PC-3 (cell line): Measurements from ENCODE around the gene B4GALT2. TPM values are rescaled to one million over a fixed set of nuclear protein-coding genes. Genes with fewer than 3 reads are reported as not detected.

Experiments
- ATAC-seq: fragments of 200-7000 bp; cut with Tn5 transposase; 2 replicates; pipeline ENCODE4 v1.9.1; 2020; ENCODE audit warnings: mild to moderate bottlenecking, moderate library complexity
- BruUV-seq: library from RNA; stranded (reverse); fragments of 400-500 nt; replicated peaks from 2 replicates; lab custom pipeline; 2021; lab: Mats Ljungman, UMichigan
- CTCF ChIA-PET: fragments of 300-600 bp; sonication (Branson Sonifier 250); formaldehyde crosslinking; loops from one replicate; lab custom pipeline; 2022; ENCODE audit warnings: antibody characterized with exemption; lab: Charles Lee
- POLR2A ChIA-PET: fragments of 300-600 bp; sonication (Branson Sonifier 250); formaldehyde crosslinking; loops from one replicate; lab custom pipeline; 2022; ENCODE audit warnings: antibody characterized with exemption; ENCODE audit not compliant: unreplicated experiment; lab: Charles Lee
- DNase-seq: peaks from one replicate; pipeline ENCODE4 v3.0.0-alpha.2; 2015
- H2AFZ ChIP-seq: fragments of 300-600 bp; sonication (generic); 2 replicates; pipeline ENCODE4 v1.6.0; 2016; ENCODE audit warnings: antibody characterized with exemption, low read length
- H3F3A ChIP-seq: fragments of 300-600 bp; sonication (generic); one replicate; pipeline ENCODE4 v1.6.0; 2017; ENCODE audit warnings: antibody characterized with exemption, low read length, control low read depth, mild to moderate bottlenecking; ENCODE audit not compliant: unreplicated experiment
- H3K27ac ChIP-seq: fragments of 300-600 bp; sonication (generic); 2 replicates; pipeline ENCODE4 v1.5.1; 2016; ENCODE audit warnings: mild to moderate bottlenecking, low read length
- H3K27me3 ChIP-seq: fragments of 300-600 bp; sonication (generic); 2 replicates; pipeline ENCODE4 v1.6.1; 2016; ENCODE audit warnings: low read length, mixed read lengths
- H3K36me3 ChIP-seq: fragments of 300-600 bp; sonication (generic); 2 replicates; pipeline ENCODE4 v1.6.1; 2016; ENCODE audit warnings: low read depth, mixed run types, low read length, mixed read lengths
- H3K4me1 ChIP-seq: fragments of 300-600 bp; sonication (generic); 2 replicates; pipeline ENCODE4 v1.5.1; 2016; ENCODE audit warnings: low read length; ENCODE audit not compliant: insufficient read depth
- H3K4me2 ChIP-seq: fragments of 300-600 bp; sonication (generic); 2 replicates; pipeline ENCODE4 v1.6.0; 2016; ENCODE audit warnings: low read length
- H3K4me3 ChIP-seq: fragments of 300-600 bp; sonication (generic); 2 replicates; pipeline ENCODE4 v1.5.1; 2016; ENCODE audit warnings: mild to moderate bottlenecking, low read length, mixed read lengths
- H3K79me2 ChIP-seq: fragments of 300-600 bp; sonication (generic); 2 replicates; pipeline ENCODE4 v1.6.1; 2017; ENCODE audit warnings: low read length, mixed read lengths
- H3K9ac ChIP-seq: fragments of 300-600 bp; sonication (generic); 2 replicates; pipeline ENCODE4 v1.6.0; 2016; ENCODE audit warnings: mild to moderate bottlenecking, low read length
- H3K9me2 ChIP-seq: fragments of 300-600 bp; sonication (generic); replicated peaks from 2 replicates; pipeline ENCODE4 v1.6.1; 2016; ENCODE audit warnings: mixed run types, low read length, mixed read lengths
- H3K9me3 ChIP-seq: fragments of 300-600 bp; sonication (generic); 2 replicates; pipeline ENCODE4 v1.6.1; 2016; ENCODE audit warnings: low read length, mixed read lengths
- H4K20me1 ChIP-seq: fragments of 300-600 bp; sonication (generic); 2 replicates; pipeline ENCODE4 v1.6.1; 2016; ENCODE audit warnings: low read length, mixed read lengths
- EZH2 ChIP-seq: fragments of 300-600 bp; sonication (generic); IDR thresholded peaks from one replicate; pipeline ENCODE4 v1.6.1; 2017; ENCODE audit warnings: antibody characterized with exemption, mild to moderate bottlenecking, low read length; ENCODE audit not compliant: unreplicated experiment
- EZH2phosphoT487 ChIP-seq: fragments of 300-600 bp; sonication (generic); IDR thresholded peaks from 2 replicates; pipeline ENCODE4 v1.6.1; 2018; ENCODE audit warnings: mild to moderate bottlenecking, antibody characterized with exemption, low read length, borderline replicate concordance
- intact Hi-C: fragments of 100-400 bp; cut with micrococcal nuclease; formaldehyde crosslinking; loops from 2 replicates; pipeline ENCODE4 v1.9.0; 2023
- total RNA-seq: library from RNA; depleted of rRNA; stranded (reverse); fragments of >200 nt; gene quantifications from 2 replicates; pipeline ENCODE4 v1.2.3, GENCODE V29; 2014
- TF ChIP-seq, protein P1 (sequence below): fragments of 300-600 bp; sonication (generic); conservative IDR thresholded peaks from 2 replicates; pipeline ENCODE4 v1.5.1; 2017; ENCODE audit warnings: antibody characterized with exemption, low read depth, mild to moderate bottlenecking, low read length

The B4GALT2 gene
- total RNA-seq, 1 experiment from 2014 or later = 103 TPM

DNA sequence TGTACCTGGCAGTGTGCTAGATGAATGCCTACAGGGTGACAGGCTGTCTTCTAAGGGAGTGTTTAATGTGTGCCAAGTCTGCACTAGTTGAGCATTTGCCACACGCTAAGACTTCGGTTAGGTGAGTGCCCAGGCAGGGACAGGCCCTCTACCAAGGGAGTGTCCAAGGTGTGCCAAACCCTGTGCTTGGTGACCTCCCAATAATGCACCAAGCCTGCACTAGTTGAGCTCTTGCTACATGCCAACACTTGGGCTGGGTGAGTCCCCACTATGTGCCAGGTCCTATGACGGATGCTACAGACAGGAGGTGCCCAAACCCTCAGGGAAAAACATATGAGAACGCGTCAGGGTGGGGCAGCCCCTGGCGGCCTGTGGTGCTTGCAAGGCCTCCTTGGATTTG is 41.5 kb downstream of the B4GALT2 start:
- no peaks in the 10 kb centered on the region for H3K27me3 ChIP-seq
- H3K4me1 ChIP-seq = peaks cover 19% of the 10 kb centered on the region
- DNase-seq (no peak), ATAC-seq (no peak)
- H4K20me1 ChIP-seq = no peaks in the 10 kb centered on the region
- H3K9ac ChIP-seq = no peak overlapping the region
- no peak overlapping the region for H2AFZ ChIP-seq
- BruUV-seq = no TSS peak
- intact Hi-C loops = no loop called here
- H3K79me2 ChIP-seq = no peaks in the 10 kb centered on the region
- no peaks in the 10 kb centered on the region for H3K36me3 ChIP-seq
- H3K4me2 ChIP-seq = no peak overlapping the region
- CTCF ChIA-PET = no interaction called here
- TF ChIP-seq, protein P1, sequence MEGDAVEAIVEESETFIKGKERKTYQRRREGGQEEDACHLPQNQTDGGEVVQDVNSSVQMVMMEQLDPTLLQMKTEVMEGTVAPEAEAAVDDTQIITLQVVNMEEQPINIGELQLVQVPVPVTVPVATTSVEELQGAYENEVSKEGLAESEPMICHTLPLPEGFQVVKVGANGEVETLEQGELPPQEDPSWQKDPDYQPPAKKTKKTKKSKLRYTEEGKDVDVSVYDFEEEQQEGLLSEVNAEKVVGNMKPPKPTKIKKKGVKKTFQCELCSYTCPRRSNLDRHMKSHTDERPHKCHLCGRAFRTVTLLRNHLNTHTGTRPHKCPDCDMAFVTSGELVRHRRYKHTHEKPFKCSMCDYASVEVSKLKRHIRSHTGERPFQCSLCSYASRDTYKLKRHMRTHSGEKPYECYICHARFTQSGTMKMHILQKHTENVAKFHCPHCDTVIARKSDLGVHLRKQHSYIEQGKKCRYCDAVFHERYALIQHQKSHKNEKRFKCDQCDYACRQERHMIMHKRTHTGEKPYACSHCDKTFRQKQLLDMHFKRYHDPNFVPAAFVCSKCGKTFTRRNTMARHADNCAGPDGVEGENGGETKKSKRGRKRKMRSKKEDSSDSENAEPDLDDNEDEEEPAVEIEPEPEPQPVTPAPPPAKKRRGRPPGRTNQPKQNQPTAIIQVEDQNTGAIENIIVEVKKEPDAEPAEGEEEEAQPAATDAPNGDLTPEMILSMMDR = no peak
- no peak for TF ChIP-seq EZH2phosphoT487
- TF ChIP-seq EZH2 = no peak
- peaks cover 3% of the 10 kb centered on the region for H3F3A ChIP-seq
- H3K9me2 ChIP-seq = no peaks in the 10 kb centered on the region
- H3K4me3 ChIP-seq = no peak overlapping the region
- POLR2A ChIA-PET = no interaction called here
- H3K9me3 ChIP-seq = no peaks in the 10 kb centered on the region
- no peak overlapping the region for H3K27ac ChIP-seq

DNA sequence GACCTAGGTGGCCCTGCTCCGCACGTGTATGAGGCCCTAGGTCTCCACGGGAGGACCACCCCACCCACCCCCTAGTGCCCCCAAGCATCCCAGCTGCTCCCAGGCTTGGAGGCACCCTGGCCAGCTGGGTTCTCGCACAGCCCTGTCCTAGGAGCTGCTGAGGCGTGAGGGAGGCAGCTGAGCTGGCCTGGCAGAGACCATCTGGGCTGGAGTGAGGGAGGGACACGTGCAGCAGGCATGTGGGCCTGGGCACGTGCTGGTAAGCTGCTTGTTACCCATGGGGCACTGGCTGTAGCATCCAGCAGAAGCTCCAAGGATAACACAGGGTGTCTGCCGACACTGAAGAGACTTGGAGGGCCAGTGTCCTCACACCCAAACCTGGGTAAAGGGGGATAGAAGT is 42.1 kb downstream of the B4GALT2 start:
- H3K36me3 ChIP-seq = no peaks in the 10 kb centered on the region
- H3K27ac ChIP-seq = no peak overlapping the region
- no peaks in the 10 kb centered on the region for H3K9me2 ChIP-seq
- peaks cover 25% of the 10 kb centered on the region for H3K4me1 ChIP-seq
- intact Hi-C loops = no loop called here
- no peak overlapping the region for H3K4me2 ChIP-seq
- DNase-seq (no peak), ATAC-seq (no peak)
- no peaks in the 10 kb centered on the region for H4K20me1 ChIP-seq
- ChIA-PET CTCF (no interaction called here), POLR2A (no interaction called here)
- no peak overlapping the region for H3K4me3 ChIP-seq
- H3K27me3 ChIP-seq = no peaks in the 10 kb centered on the region
- no peaks in the 10 kb centered on the region for H3K9me3 ChIP-seq
- H3K9ac ChIP-seq = no peak overlapping the region
- H2AFZ ChIP-seq = no peak overlapping the region
- no TSS peak for BruUV-seq
- TF ChIP-seq EZH2 = no peak
- TF ChIP-seq, protein P1 = no peak
- H3K79me2 ChIP-seq = no peaks in the 10 kb centered on the region
- peaks cover 3% of the 10 kb centered on the region for H3F3A ChIP-seq

DNA sequence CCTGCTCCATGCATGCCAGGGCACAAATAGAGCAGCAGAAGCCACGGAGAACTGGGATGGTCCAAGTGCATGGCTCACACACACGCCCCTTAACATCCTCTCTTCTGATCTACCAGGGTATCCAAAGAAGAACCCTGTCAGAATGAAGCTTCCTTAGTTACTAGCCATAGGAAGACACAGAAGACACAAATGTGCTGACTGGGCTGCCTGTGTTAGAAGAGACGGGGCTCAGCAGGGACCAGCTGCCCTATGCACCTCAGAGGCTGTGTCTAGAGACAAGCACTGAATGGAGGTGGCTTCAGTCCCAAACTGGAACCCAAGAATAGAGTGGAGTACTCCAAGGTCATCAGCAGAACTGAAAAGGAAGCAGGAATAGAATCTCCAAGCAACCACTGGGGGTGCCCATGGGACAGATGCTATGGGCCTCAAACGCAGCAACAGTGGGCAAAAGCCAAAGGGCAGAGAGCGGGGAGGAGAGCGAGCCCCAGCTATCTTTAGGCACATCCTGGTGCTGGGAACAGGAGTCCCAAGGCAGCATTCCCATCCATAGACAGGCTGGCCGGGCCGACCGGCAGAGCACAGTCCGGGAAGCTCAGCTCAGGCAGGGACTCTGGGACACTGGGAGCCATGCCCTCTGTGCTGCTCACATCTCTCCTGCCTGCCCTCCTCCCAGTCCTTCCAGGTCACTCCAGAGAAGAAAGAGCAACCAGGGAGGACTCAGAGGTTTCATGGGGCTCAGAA is 42.7 kb downstream of the B4GALT2 start:
- no peak overlapping the region for H2AFZ ChIP-seq

More for the DNA sequence above, 42.7 kb downstream of the B4GALT2 start:
- ATAC-seq = no peak
- peaks cover 3% of the 10 kb centered on the region for H3F3A ChIP-seq
- CTCF ChIA-PET = no interaction called here
- intact Hi-C loops = no loop called here
- POLR2A ChIA-PET = no interaction called here
- no peak overlapping the region for H3K4me3 ChIP-seq
- no peak overlapping the region for H3K9ac ChIP-seq
- TF ChIP-seq EZH2phosphoT487 (no peak), EZH2 (no peak)
- TF ChIP-seq, protein P1 = no peak
- H3K4me1 ChIP-seq = peaks cover 31% of the 10 kb centered on the region
- no peaks in the 10 kb centered on the region for H3K27me3 ChIP-seq
- H3K36me3 ChIP-seq = no peaks in the 10 kb centered on the region
- H3K9me2 ChIP-seq = no peaks in the 10 kb centered on the region
- no peaks in the 10 kb centered on the region for H3K9me3 ChIP-seq
- no peak overlapping the region for H3K4me2 ChIP-seq
- DNase-seq = no peak
- H3K27ac ChIP-seq = no peak overlapping the region
- H3K79me2 ChIP-seq = peaks cover 3% of the 10 kb centered on the region; the same call in 1 of the 2 replicates
- H4K20me1 ChIP-seq = no peaks in the 10 kb centered on the region
- BruUV-seq = no TSS peak
